Prostate gland (tissue), 2 donors: ENCODE data around the gene TMEM132E. TPM values are rescaled to one million over a fixed set of nuclear protein-coding genes. Genes with fewer than 3 reads are reported as not detected.
A peak's percentile ranks its signal among the peaks of the same experiment; 100 is the strongest.

Experiments
- DNase-seq: peaks from one replicate; pipeline ENCODE4 v3.0.0-alpha.2; 2019; ENCODE audit warnings: low spot score
- H3K27ac ChIP-seq, 2 donors: fragments of 200-600 bp; sonication (generic); 2 replicates each; pipeline ENCODE4 v1.5.1; 2017 to 2019
- H3K27me3 ChIP-seq: fragments of 200-600 bp; sonication (generic); replicated peaks from 2 replicates; pipeline ENCODE4 v1.5.1; 2019; ENCODE audit not compliant: insufficient read depth
- H3K36me3 ChIP-seq, 2 donors: fragments of 200-600 bp; sonication (generic); 1 replicate in 1 of 2; 2 replicates in 1 of 2; pipeline versions ENCODE4 v1.5.1 to v1.8.1; 2017 to 2019
- H3K4me1 ChIP-seq: fragments of 200-600 bp; sonication (generic); replicated peaks from 2 replicates; pipeline ENCODE4 v1.5.1; 2019
- H3K4me3 ChIP-seq, 2 donors: fragments of 200-600 bp; sonication (generic); 2 replicates each; pipeline ENCODE4 v1.5.1; 2017 to 2019
- H3K9me3 ChIP-seq: fragments of 200-600 bp; sonication (generic); 2 replicates; pipeline ENCODE4 v1.5.1; 2017
- CTCF ChIP-seq, 4 experiments: fragments of 200-600 bp in 2 of 4; fragments of 450-650 bp in 2 of 4; sonication (generic) in 2 of 4; IDR thresholded peaks; 1 replicate in 3 of 4; 2 replicates in 1 of 4; pipeline ENCODE4 v1.5.1; 2016 to 2019; ENCODE audit warnings: antibody characterized with exemption in 4 of 4, mild to moderate bottlenecking in 2 of 4, moderate library complexity in 2 of 4
- POLR2A ChIP-seq: fragments of 450-650 bp; IDR thresholded peaks from one replicate; pipeline ENCODE4 v1.6.1; 2016; ENCODE audit warnings: antibody characterized with exemption, mild to moderate bottlenecking
- POLR2AphosphoS5 ChIP-seq: sonication (generic); formaldehyde crosslinking; IDR thresholded peaks from one replicate; pipeline ENCODE4 v1.6.1; 2017; ENCODE audit warnings: antibody characterized with exemption
- WGBS: methylation state at CpG from one replicate; pipeline ENCODE4 v1.1.5; 2018; 5-methylcytosine and 5-hydroxymethylcytosine counted together
- intact Hi-C: fragments of 100-400 bp; cut with DNase I; formaldehyde crosslinking; loops from one replicate; pipeline ENCODE4 v1.14.2; 2022
- total RNA-seq, 2 donors: library from RNA; depleted of rRNA; stranded (reverse); fragments of >200 nt; gene quantifications; one replicate each; pipeline ENCODE4 v1.1.0, GENCODE V29; 2016

The TMEM132E gene
- total RNA-seq, 2 donors from 2014 or later, result 1.0 TPM; not detected in 1

- intact Hi-C loops, result no loop called here
- no peaks in the 10 kb centered on the region for H3K9me3 ChIP-seq
- no peaks in the 10 kb centered on the region for H3K4me1 ChIP-seq
- H3K27me3 ChIP-seq, result no peaks in the 10 kb centered on the region
- no peak overlapping the region for H3K27ac ChIP-seq
- WGBS, result 37% methylated on average over 2 of the region's 2 CpGs
- no peak for DNase-seq
- TF ChIP-seq POLR2A (no peak), CTCF (IDR thresholded peaks at IDR 0.05) (peak in 1 of 4 experiments; percentile 20)
- H3K4me3 ChIP-seq, result no peak overlapping the region
- H3K36me3 ChIP-seq, result no peaks in the 10 kb centered on the region
These were observed 17.0 kb upstream of the TMEM132E start for GRCh38 chr17:34562387-34562786.

DNA sequence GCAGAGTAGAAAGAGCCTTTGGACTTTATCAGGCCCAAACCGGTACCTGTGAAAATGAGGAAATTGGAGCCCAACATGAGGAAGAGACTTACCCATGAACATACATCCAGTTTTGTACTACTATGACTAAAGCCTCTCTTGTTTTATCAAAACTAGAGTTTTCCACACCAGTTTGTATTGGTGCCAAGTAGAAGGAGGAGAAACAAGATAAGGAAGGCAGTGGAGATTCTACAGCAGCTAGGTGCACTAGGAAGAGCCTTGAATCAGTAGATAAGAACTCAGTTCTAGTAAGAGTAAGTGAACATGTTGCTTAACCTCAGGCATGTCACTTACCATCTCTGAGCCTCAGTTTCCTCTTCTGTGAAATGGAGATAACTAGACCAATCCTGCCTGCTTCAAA, 13.7 kb upstream of the TMEM132E start:
- H3K4me3 ChIP-seq, result no peak overlapping the region
- WGBS, result 88% methylated on average over 1 of the region's 1 CpG
- intact Hi-C loops, result no loop called here
- DNase-seq, result no peak
- no peaks in the 10 kb centered on the region for H3K4me1 ChIP-seq
- TF ChIP-seq POLR2AphosphoS5, result no peak
- H3K9me3 ChIP-seq, result no peaks in the 10 kb centered on the region
- H3K36me3 ChIP-seq, result no peaks in the 10 kb centered on the region
- H3K27ac ChIP-seq, result no peak overlapping the region
- no peaks in the 10 kb centered on the region for H3K27me3 ChIP-seq

- no peak for DNase-seq
- intact Hi-C loops, result no loop called here
- no peak overlapping the region for H3K4me3 ChIP-seq
- TF ChIP-seq POLR2AphosphoS5 (no peak), CTCF (IDR thresholded peaks at IDR 0.05) (no peak), POLR2A (no peak)
- no peaks in the 10 kb centered on the region for H3K4me1 ChIP-seq
- H3K27me3 ChIP-seq, result no peaks in the 10 kb centered on the region
- 92% methylated on average over 4 of the region's 4 CpGs for WGBS
- no peaks in the 10 kb centered on the region for H3K9me3 ChIP-seq
- H3K27ac ChIP-seq, result no peak overlapping the region
- no peaks in the 10 kb centered on the region for H3K36me3 ChIP-seq
These were observed 13.2 kb upstream of the TMEM132E start for GRCh38 chr17:34566201-34566600.

- Histone ChIP-seq H3K36me3 (no peaks in the 10 kb centered on the region), H3K4me1 (no peaks in the 10 kb centered on the region), H3K4me3 (no peak overlapping the region), H3K9me3 (no peaks in the 10 kb centered on the region), H3K27ac (no peak overlapping the region), H3K27me3 (no peaks in the 10 kb centered on the region)
- 75% methylated on average over 2 of the region's 2 CpGs for WGBS
- intact Hi-C loops, result no loop called here
- no peak for TF ChIP-seq POLR2AphosphoS5
- no peak for TF ChIP-seq POLR2A
- no peak for TF ChIP-seq CTCF (IDR thresholded peaks at IDR 0.05)
- DNase-seq, result no peak
These were observed 12.5 kb upstream of the TMEM132E start for GRCh38 chr17:34566873-34567272.

DNA sequence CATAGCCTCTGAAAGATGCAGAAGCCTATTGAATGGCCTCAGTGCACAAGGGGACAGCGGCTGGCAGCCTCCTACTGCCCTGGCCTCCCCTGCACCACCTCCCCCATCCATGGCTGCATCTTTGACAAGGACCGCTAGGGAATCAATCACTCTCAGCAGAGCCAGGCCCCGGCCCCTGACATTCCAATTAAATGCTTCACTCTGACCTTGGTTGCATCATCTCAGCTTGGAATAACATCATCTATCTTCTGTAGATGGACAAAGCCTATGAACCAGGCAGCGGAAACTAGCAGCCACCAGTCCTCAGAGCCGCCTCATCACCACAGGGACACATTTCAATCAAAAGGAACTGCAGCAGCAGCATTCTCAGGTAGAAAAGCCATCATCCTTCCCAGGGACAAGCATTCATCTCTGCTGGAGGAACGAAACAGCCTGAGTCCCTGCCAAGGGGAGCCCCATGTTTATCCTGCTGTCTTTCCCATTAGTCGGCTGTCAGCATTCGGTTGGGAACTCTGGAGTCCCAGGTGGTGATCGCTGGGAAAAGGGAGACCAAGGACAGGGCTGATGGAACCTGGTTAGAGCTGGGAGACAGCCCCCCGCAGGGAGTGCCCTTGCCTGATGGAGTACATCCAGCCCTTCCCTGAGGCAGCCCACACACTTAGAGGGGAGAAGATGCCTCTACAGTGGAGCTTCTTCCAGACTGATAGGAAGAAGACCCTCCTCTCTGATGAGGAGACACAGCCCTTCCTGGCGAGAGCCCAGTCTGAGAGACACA, 11.5 kb upstream of the TMEM132E start:
- intact Hi-C loops, result no loop called here
- TF ChIP-seq POLR2A, result no peak
- TF ChIP-seq POLR2AphosphoS5, result no peak
- Histone ChIP-seq H3K27ac (no peak overlapping the region), H3K4me1 (no peaks in the 10 kb centered on the region), H3K9me3 (no peaks in the 10 kb centered on the region), H3K4me3 (no peak overlapping the region), H3K27me3 (no peaks in the 10 kb centered on the region), H3K36me3 (no peaks in the 10 kb centered on the region)
- no peak for DNase-seq
- WGBS, result 75% methylated on average over 11 of the region's 11 CpGs

DNA sequence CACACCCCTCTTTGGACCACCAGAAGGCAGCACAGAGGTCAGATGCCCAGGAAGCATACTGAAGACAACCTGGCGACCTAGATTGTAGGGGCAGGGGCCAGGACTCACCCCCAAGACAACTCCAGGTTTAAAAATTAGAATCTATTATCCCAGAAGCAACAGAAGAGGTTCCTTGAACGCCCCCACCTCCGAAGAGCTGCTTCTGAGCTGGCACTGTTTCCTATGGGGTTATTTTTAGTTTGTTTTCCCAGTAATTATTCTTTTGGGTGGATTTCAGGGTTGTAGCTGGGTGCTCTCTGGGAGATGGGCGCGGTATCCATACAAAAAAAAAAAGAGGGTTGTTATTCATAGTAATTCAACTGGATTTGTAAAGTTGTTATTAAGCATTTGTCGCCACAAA, 10.4 kb upstream of the TMEM132E start:
- Histone ChIP-seq H3K27ac (no peak overlapping the region), H3K27me3 (no peaks in the 10 kb centered on the region), H3K4me3 (no peak overlapping the region), H3K9me3 (no peaks in the 10 kb centered on the region), H3K36me3 (no peaks in the 10 kb centered on the region), H3K4me1 (no peaks in the 10 kb centered on the region)
- intact Hi-C loops, result no loop called here
- WGBS, result 73% methylated on average over 6 of the region's 6 CpGs
- no peak for DNase-seq
- no peak for TF ChIP-seq CTCF (IDR thresholded peaks at IDR 0.05)
- no peak for TF ChIP-seq POLR2A
- TF ChIP-seq POLR2AphosphoS5, result no peak
